ENCODE measurements around the gene SSTR5.

Gene SSTR5

DNA sequence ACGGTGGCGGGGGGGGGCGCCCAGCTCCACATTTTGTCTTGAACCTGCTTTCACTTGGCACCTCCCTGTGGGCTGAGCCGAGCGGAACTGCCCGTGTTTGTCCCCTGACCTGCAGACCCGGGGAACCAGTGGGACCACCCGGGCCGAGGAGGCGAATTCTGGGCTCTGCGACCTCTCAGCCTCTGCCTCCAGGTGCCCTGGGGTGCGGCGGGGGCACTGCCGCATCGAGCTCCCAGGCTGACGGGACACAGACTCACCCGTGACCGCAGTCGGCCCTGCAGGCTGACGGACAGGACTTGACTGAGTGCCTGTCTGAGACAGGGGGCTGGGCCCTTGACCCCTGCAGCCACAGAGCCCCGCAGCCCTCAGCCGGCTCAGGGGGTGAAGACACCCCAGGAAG lies 34.6 kb downstream of the SSTR5 start:
- DNase-seq (ENCODE audit: low read depth): no peak
- TF ChIP-seq CTCF (IDR thresholded peaks at IDR 0.05; ENCODE audit: low read depth, low read length, missing control alignments): no peak
- in situ Hi-C loops (cut with HindIII; ENCODE audit: low sequenced_read_pairs): no loop called here
- H3K4me3 ChIP-seq (ENCODE audit: low read depth, low read length): no peak overlapping the region

DNA sequence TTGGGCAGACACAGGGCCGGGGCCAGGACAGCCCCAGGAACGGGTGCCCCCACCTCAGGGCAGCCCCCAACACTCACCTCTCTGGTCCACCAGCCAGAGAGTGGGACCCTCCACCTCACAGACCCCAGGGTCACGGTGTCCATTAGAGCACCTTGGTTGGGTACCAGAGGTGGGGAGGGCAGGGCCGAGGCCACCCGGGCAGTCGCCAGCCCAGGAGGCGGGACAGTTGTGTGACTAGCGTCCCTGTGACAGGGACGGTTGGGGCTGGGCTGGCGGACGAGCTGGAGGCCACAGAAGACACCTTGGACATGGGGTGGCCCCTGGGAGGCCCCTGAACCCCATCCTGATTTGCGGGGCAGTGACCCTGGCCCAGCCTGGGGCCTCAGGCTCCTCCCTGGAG lies 35.2 kb downstream of the SSTR5 start:
- no peak for DNase-seq (ENCODE audit: low read depth)
- H3K4me3 ChIP-seq (ENCODE audit: low read depth, low read length): no peak overlapping the region
- in situ Hi-C loops (cut with HindIII; ENCODE audit: low sequenced_read_pairs): no loop called here
- TF ChIP-seq CTCF (IDR thresholded peaks at IDR 0.05; ENCODE audit: low read depth, low read length, missing control alignments): no peak

- TF ChIP-seq CTCF (IDR thresholded peaks at IDR 0.05; ENCODE audit: low read depth, low read length, missing control alignments): no peak
- H3K4me3 ChIP-seq (ENCODE audit: low read depth, low read length): no peak overlapping the region
- in situ Hi-C loops (cut with HindIII; ENCODE audit: low sequenced_read_pairs): no loop called here
- DNase-seq (ENCODE audit: low read depth): no peak
Observed at GRCh38 chr16:1108299-1109252, 36.0 kb downstream of the SSTR5 start.

- DNase-seq (ENCODE audit: low read depth): no peak
- TF ChIP-seq CTCF (IDR thresholded peaks at IDR 0.05; ENCODE audit: low read depth, low read length, missing control alignments): no peak
- in situ Hi-C loops (cut with HindIII; ENCODE audit: low sequenced_read_pairs): loop anchor here (5.0 kb wide), 2 partner anchors 73 to 122 kb away; no protein-coding TSS in a partner anchor
Observed at GRCh38 chr16:1109648-1110047, 37.1 kb downstream of the SSTR5 start.

DNA sequence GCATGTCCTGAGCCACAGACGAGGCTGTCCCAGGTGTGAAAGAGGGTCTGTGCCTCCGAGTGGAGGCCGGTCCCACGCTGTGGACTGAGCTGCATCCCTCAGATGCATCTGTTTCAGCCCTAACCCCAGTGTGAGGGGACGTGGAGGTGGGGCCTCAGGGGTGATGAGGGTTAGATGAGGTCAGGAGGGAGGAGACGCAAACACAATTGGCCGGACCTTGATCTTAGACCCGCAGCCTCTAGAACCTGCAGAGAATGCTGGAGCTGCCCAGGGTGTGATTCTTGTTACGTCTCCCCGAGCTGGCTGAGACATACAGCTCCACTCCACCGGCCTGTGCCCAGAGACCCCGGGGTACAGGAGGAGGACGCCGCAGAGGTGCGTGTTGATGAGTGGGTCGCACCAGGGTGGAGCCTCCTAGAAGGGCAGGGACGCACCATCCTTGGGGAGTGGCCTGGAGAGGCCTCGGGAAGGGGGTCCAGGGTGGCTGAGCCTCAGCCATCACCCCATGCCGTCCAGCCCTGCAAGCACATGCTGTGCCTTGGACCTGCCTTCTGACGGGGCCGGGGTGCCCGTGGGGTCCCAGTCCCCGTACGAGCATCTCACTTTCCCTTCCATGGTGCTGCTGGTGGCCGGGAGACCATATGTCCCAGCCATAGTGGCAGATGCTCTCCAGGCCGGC lies 40.1 kb downstream of the SSTR5 start:
- no peak for DNase-seq (ENCODE audit: low read depth)
- TF ChIP-seq CTCF (IDR thresholded peaks at IDR 0.05; ENCODE audit: low read depth, low read length, missing control alignments): no peak
- in situ Hi-C loops (cut with HindIII; ENCODE audit: low sequenced_read_pairs): loop anchor here (5.0 kb wide), 2 partner anchors 70 to 125 kb away; no protein-coding TSS in a partner anchor
- H3K4me3 ChIP-seq (ENCODE audit: low read depth, low read length): no peak overlapping the region

More at GRCh38 chr16:1109648-1110047, 37.1 kb downstream of the SSTR5 start:
- H3K4me3 ChIP-seq (ENCODE audit: low read depth, low read length): no peak overlapping the region

DNA sequence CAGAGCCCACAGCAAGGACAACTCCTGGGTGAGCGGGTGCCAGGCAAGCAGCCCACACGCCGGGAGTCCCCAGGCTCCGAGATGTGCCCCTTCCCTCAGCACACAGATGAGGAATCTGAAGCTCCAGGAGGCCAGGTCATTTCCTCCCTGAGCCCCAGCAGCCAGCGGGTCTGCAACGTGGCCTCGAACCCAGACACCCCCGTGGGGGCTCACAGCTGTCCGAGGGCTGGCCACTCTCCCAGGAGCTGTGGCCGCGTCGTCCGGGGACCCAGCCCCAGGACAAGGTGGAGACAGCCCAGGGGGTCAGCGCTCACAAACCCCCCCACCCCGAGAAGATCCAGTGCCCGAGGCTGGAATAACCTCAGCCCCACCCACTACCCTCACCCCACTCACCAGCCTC lies 40.9 kb downstream of the SSTR5 start:
- no peak overlapping the region for H3K4me3 ChIP-seq (ENCODE audit: low read depth, low read length)
- TF ChIP-seq CTCF (IDR thresholded peaks at IDR 0.05; ENCODE audit: low read depth, low read length, missing control alignments): no peak
- in situ Hi-C loops (cut with HindIII; ENCODE audit: low sequenced_read_pairs): loop anchor here (5.0 kb wide), 2 partner anchors 69 to 126 kb away; no protein-coding TSS in a partner anchor
- DNase-seq (ENCODE audit: low read depth): no peak
